GM23338 (cell line): Measurements from ENCODE around the gene MYLK.

Experiments
- CREB1 ChIP-seq: fragments of 250-450 bp; sonication (Bioruptor Pico); IDR thresholded peaks from 2 replicates; pipeline ENCODE4 v1.5.0; 2020; ENCODE audit warnings: low read depth, mild to moderate bottlenecking, moderate library complexity
- EZH2 ChIP-seq: fragments of 200-600 bp; sonication (generic); IDR thresholded peaks from one replicate; pipeline ENCODE4 v1.8.0; 2017; ENCODE audit warnings: antibody characterized with exemption, mild to moderate bottlenecking, low read depth; ENCODE audit not compliant: unreplicated experiment
- EZH2phosphoT487 ChIP-seq: fragments of 200-600 bp; sonication (generic); IDR thresholded peaks from one replicate; pipeline ENCODE4 v1.8.1; 2018; ENCODE audit warnings: antibody characterized with exemption; ENCODE audit not compliant: unreplicated experiment
- JUNB ChIP-seq: IDR thresholded peaks from one replicate; pipeline ENCODE4 v1.6.1; 2016; ENCODE audit warnings: antibody characterized with exemption; ENCODE audit not compliant: unreplicated experiment
- NANOG ChIP-seq: IDR thresholded peaks from 2 replicates; pipeline ENCODE4 v1.6.1; 2016; ENCODE audit warnings: antibody characterized with exemption, borderline replicate concordance
- POLR2AphosphoS5 ChIP-seq: IDR thresholded peaks from 2 replicates; pipeline ENCODE4 v1.6.1; 2016; ENCODE audit warnings: antibody characterized with exemption, low read depth
- STAT1 ChIP-seq: IDR thresholded peaks from one replicate; pipeline ENCODE4 v1.6.1; 2016; ENCODE audit warnings: antibody characterized with exemption; ENCODE audit not compliant: unreplicated experiment
- ZNF331 ChIP-seq: fragments of 250-450 bp; sonication (Bioruptor Pico); IDR thresholded peaks from 2 replicates; pipeline ENCODE4 v1.5.0; 2020; ENCODE audit warnings: low read depth, mild to moderate bottlenecking, moderate library complexity
- TF ChIP-seq, protein P1 (sequence below), 2 experiments: fragments of 200-600 bp in 1 of 2; sonication (generic) in 1 of 2; conservative IDR thresholded peaks; 2 replicates each; pipeline versions ENCODE4 v1.5.1 to v1.6.1; 2016 to 2017; ENCODE audit warnings: antibody characterized with exemption in 2 of 2, low read depth in 2 of 2, mild to moderate bottlenecking in 2 of 2, moderate library complexity in 1 of 2
- TF ChIP-seq, protein P2 (sequence below): IDR thresholded peaks from one replicate; pipeline ENCODE4 v1.6.1; 2018; ENCODE audit warnings: antibody characterized with exemption; ENCODE audit not compliant: unreplicated experiment
- TF ChIP-seq, protein P3 (sequence below): IDR thresholded peaks from 2 replicates; pipeline ENCODE4 v1.6.1; 2016; ENCODE audit warnings: antibody characterized with exemption

DNA sequence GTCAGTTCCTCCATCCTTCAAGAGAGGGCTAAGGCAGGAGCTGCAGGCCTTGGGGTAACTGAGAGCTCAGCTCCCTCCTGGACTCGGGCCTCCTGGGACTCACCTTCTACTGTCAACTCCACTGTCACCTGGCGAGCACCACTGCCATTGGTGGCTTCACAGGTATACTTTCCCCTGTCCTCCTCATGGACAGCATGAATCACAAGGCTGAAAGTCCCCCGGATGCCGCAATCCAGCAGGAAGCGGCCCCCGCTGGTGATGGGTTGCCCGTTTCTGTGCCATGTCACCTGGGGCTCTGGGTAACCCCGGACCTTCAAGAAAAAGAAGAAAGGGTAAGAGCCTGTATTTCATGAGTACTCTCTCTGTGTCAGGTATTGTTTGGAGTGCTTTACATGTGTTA, 131.9 kb downstream of the MYLK start:
- TF ChIP-seq, protein P1, sequence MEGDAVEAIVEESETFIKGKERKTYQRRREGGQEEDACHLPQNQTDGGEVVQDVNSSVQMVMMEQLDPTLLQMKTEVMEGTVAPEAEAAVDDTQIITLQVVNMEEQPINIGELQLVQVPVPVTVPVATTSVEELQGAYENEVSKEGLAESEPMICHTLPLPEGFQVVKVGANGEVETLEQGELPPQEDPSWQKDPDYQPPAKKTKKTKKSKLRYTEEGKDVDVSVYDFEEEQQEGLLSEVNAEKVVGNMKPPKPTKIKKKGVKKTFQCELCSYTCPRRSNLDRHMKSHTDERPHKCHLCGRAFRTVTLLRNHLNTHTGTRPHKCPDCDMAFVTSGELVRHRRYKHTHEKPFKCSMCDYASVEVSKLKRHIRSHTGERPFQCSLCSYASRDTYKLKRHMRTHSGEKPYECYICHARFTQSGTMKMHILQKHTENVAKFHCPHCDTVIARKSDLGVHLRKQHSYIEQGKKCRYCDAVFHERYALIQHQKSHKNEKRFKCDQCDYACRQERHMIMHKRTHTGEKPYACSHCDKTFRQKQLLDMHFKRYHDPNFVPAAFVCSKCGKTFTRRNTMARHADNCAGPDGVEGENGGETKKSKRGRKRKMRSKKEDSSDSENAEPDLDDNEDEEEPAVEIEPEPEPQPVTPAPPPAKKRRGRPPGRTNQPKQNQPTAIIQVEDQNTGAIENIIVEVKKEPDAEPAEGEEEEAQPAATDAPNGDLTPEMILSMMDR (conservative IDR thresholded peaks at IDR 0.05; ENCODE audit: low read depth in 2 of 2), result no peak
- TF ChIP-seq POLR2AphosphoS5 (no peak), NANOG (no peak), CREB1 (CRISPR knock-in tag) (no peak), STAT1 (no peak), EZH2phosphoT487 (no peak), EZH2 (no peak), JUNB (no peak), ZNF331 (CRISPR knock-in tag) (no peak)
- TF ChIP-seq, protein P2, sequence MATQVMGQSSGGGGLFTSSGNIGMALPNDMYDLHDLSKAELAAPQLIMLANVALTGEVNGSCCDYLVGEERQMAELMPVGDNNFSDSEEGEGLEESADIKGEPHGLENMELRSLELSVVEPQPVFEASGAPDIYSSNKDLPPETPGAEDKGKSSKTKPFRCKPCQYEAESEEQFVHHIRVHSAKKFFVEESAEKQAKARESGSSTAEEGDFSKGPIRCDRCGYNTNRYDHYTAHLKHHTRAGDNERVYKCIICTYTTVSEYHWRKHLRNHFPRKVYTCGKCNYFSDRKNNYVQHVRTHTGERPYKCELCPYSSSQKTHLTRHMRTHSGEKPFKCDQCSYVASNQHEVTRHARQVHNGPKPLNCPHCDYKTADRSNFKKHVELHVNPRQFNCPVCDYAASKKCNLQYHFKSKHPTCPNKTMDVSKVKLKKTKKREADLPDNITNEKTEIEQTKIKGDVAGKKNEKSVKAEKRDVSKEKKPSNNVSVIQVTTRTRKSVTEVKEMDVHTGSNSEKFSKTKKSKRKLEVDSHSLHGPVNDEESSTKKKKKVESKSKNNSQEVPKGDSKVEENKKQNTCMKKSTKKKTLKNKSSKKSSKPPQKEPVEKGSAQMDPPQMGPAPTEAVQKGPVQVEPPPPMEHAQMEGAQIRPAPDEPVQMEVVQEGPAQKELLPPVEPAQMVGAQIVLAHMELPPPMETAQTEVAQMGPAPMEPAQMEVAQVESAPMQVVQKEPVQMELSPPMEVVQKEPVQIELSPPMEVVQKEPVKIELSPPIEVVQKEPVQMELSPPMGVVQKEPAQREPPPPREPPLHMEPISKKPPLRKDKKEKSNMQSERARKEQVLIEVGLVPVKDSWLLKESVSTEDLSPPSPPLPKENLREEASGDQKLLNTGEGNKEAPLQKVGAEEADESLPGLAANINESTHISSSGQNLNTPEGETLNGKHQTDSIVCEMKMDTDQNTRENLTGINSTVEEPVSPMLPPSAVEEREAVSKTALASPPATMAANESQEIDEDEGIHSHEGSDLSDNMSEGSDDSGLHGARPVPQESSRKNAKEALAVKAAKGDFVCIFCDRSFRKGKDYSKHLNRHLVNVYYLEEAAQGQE, result no peak
- TF ChIP-seq, protein P3, sequence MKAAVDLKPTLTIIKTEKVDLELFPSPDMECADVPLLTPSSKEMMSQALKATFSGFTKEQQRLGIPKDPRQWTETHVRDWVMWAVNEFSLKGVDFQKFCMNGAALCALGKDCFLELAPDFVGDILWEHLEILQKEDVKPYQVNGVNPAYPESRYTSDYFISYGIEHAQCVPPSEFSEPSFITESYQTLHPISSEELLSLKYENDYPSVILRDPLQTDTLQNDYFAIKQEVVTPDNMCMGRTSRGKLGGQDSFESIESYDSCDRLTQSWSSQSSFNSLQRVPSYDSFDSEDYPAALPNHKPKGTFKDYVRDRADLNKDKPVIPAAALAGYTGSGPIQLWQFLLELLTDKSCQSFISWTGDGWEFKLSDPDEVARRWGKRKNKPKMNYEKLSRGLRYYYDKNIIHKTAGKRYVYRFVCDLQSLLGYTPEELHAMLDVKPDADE, result no peak
